ENCODE results near the gene NELFA. TPM values are rescaled to one million over a fixed set of nuclear protein-coding genes. Genes with fewer than 3 reads are reported as not detected.
"Not testable (repeated sequence)": the region's sequence is repeated elsewhere in the genome, so short reads cannot be mapped to it uniquely, and the experiment has no call there.

Gene NELFA
- polyA plus RNA-seq, 4 donors: 31.5 to 42.9 (median 35.1) TPM

- DNase-seq (ENCODE audit: low read depth in 4 of 4, low spot score in 3 of 4): no peak
These were observed 11.7 kb downstream of the NELFA start for GRCh38 chr4:1996866-1997611.

- DNase-seq (ENCODE audit: low read depth in 4 of 4, low spot score in 3 of 4): no peak
These were observed 13.8 kb downstream of the NELFA start for GRCh38 chr4:1994938-1995337.

GRCh38 chr4:1993718-1994516 lies 14.9 kb downstream of the NELFA start:
- not testable (repeated sequence) for DNase-seq (ENCODE audit: low read depth in 4 of 4, low spot score in 3 of 4)

GRCh38 chr4:1993169-1993516 lies 15.6 kb downstream of the NELFA start:
- no peak for DNase-seq (ENCODE audit: low read depth in 4 of 4, low spot score in 3 of 4)

- DNase-seq (ENCODE audit: low read depth in 4 of 4, low spot score in 3 of 4): no peak
These were observed 16.2 kb downstream of the NELFA start for GRCh38 chr4:1992468-1993168.

- DNase-seq (ENCODE audit: low read depth in 4 of 4, low spot score in 3 of 4): no peak
These were observed 17.0 kb downstream of the NELFA start for GRCh38 chr4:1991596-1992434.

GRCh38 chr4:1991087-1991486 lies 17.7 kb downstream of the NELFA start:
- no peak for DNase-seq (ENCODE audit: low read depth in 4 of 4, low spot score in 3 of 4)

- no peak for DNase-seq (ENCODE audit: low read depth in 4 of 4, low spot score in 3 of 4)
These were observed 18.1 kb downstream of the NELFA start for GRCh38 chr4:1990676-1991075.

GRCh38 chr4:1990348-1990645 lies 18.5 kb downstream of the NELFA start:
- DNase-seq (ENCODE audit: low read depth in 4 of 4, low spot score in 3 of 4): no peak

GRCh38 chr4:1989533-1990347 lies 19.0 kb downstream of the NELFA start:
- no peak for DNase-seq (ENCODE audit: low read depth in 4 of 4, low spot score in 3 of 4)

- no peak for DNase-seq (ENCODE audit: low read depth in 4 of 4, low spot score in 3 of 4)
These were observed 20.4 kb downstream of the NELFA start for GRCh38 chr4:1988327-1988724.

- DNase-seq (ENCODE audit: low read depth in 4 of 4, low spot score in 3 of 4): no peak
These were observed 20.9 kb downstream of the NELFA start for GRCh38 chr4:1987721-1988326.

GRCh38 chr4:1987296-1987695 lies 21.5 kb downstream of the NELFA start:
- DNase-seq (ENCODE audit: low read depth in 4 of 4, low spot score in 3 of 4): no peak

GRCh38 chr4:1986578-1987210 lies 22.1 kb downstream of the NELFA start:
- DNase-seq (ENCODE audit: low read depth in 4 of 4, low spot score in 3 of 4): no peak

- DNase-seq (ENCODE audit: low read depth in 4 of 4, low spot score in 3 of 4): no peak
These were observed 22.8 kb downstream of the NELFA start for GRCh38 chr4:1985780-1986577.

GRCh38 chr4:1985294-1985693 lies 23.5 kb downstream of the NELFA start:
- DNase-seq (ENCODE audit: low read depth in 4 of 4, low spot score in 3 of 4): no peak

GRCh38 chr4:1984406-1985191 lies 24.2 kb downstream of the NELFA start:
- DNase-seq (ENCODE audit: low read depth in 4 of 4, low spot score in 3 of 4): no peak

All from right renal pelvis (tissue), 4 donors.